Measurements from ENCODE around the gene PLXNA4.

The PLXNA4 gene

DNA sequence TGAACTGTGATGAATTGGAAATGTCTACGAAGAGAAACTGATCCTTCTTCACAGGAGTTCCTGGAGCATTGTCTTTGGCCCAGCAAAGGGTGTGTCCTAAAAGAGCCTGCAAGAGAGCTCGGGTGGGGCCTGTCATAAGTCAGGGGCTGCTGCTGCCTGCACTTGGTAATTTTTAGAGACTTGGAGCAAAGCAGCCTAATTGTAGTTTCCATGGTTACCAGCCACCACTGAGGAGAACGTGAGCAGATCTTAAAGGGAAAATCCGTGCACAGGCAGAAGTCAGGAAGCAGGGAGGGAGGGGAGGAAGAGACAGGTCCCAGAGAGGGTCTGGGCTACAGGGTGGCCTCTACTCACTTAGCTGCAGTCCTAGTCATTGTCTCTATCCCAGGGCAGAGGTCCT, 463.6 kb downstream of the PLXNA4 start:
- TF ChIP-seq, protein P1, sequence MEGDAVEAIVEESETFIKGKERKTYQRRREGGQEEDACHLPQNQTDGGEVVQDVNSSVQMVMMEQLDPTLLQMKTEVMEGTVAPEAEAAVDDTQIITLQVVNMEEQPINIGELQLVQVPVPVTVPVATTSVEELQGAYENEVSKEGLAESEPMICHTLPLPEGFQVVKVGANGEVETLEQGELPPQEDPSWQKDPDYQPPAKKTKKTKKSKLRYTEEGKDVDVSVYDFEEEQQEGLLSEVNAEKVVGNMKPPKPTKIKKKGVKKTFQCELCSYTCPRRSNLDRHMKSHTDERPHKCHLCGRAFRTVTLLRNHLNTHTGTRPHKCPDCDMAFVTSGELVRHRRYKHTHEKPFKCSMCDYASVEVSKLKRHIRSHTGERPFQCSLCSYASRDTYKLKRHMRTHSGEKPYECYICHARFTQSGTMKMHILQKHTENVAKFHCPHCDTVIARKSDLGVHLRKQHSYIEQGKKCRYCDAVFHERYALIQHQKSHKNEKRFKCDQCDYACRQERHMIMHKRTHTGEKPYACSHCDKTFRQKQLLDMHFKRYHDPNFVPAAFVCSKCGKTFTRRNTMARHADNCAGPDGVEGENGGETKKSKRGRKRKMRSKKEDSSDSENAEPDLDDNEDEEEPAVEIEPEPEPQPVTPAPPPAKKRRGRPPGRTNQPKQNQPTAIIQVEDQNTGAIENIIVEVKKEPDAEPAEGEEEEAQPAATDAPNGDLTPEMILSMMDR (IDR thresholded peaks at IDR 0.05; ENCODE audit: low read depth, low read length): no peak
- H3K4me3 ChIP-seq (ENCODE audit: low read depth, low read length): no peak overlapping the region

GRCh38 chr7:132112106-132112505, 464.2 kb downstream of the PLXNA4 start:
- H3K4me3 ChIP-seq (ENCODE audit: low read depth, low read length): no peak overlapping the region

DNA sequence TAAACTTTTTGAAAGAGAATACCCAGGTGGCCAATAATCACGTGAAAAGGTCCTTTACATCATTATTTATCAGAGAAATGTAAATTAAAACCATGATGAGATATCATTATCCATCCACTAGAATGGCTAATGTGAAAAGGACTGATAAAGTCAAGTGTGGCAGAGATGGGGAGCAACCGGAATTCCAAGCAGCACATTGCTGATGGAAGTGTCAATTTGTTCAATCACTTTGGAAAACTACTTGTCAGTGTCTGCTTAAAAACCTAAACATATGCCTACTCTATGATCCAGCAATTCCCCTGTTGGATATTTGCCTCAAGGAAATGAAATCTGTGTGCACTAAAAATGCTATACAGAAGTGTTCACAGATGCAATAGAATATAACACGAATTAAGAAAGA, 465.6 kb downstream of the PLXNA4 start:
- H3K4me3 ChIP-seq (ENCODE audit: low read depth, low read length): no peak overlapping the region
- TF ChIP-seq, protein P1 (IDR thresholded peaks at IDR 0.05; ENCODE audit: low read depth, low read length): no peak

More at GRCh38 chr7:132112106-132112505, 464.2 kb downstream of the PLXNA4 start:
- TF ChIP-seq, protein P1 (IDR thresholded peaks at IDR 0.05; ENCODE audit: low read depth, low read length): no peak

DNA sequence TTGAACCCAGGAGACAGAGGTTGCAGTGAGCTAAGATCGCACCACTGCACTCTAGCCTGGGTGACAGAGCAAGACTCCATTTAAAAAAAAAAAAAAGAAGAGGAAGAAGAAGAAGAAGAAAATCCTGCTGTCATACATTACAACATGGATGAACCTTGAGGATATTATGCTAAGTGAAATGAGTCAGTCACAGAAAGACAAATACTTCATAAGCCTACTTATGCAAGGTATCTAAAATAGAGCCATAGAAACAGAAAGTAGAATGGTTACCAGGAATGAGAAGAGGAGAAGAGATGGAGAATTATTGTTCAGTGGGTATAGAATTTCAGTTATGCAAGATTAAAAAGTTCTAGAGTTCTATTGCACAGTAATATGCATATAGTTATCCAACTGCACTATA, 466.5 kb downstream of the PLXNA4 start:
- TF ChIP-seq, protein P1 (IDR thresholded peaks at IDR 0.05; ENCODE audit: low read depth, low read length): no peak
- H3K4me3 ChIP-seq (ENCODE audit: low read depth, low read length): no peak overlapping the region

GRCh38 chr7:132108563-132108962, 467.7 kb downstream of the PLXNA4 start:
- TF ChIP-seq, protein P1 (IDR thresholded peaks at IDR 0.05; ENCODE audit: low read depth, low read length): no peak
- H3K4me3 ChIP-seq (ENCODE audit: low read depth, low read length): no peak overlapping the region

DNA sequence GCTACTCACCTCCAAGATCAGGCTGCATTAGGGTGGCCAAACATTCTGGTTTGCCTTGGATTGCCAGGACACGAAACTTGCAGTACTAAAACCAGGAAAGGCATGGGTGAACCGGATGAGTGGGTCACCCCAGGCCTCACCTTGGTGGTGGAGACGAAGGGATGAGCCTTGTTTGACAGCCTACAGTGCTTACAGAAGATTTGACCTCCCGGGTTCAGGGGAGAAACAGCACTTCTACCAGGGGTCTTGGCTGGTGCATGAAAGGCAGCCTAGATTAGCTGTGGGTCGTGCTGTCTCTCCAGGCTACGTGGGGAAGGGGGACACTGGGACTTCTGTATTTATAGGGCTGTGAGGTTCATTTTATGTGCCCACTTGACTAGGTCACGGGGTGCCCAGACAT, 469.8 kb downstream of the PLXNA4 start:
- H3K4me3 ChIP-seq (ENCODE audit: low read depth, low read length): no peak overlapping the region
- TF ChIP-seq, protein P1 (IDR thresholded peaks at IDR 0.05; ENCODE audit: low read depth, low read length): no peak

DNA sequence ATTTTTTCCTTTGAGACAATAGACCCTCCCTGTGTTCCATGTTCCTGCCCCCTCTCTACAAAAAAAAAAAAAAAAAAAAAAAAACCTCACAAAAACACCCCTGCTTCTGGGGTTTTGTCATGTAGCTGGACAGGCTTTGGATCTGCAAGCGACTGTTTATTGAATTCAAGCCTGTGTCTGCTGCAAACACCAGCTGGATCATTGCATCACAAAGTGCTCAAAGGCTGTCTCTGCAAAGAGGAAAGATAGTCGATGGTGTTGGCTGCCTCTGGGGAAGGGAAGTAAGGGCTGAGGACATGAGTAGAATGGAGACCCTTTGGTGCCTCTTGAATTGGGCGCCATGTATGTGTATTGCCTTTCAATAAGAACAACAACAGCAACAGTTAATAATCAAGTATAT, 471.2 kb downstream of the PLXNA4 start:
- TF ChIP-seq, protein P1 (IDR thresholded peaks at IDR 0.05; ENCODE audit: low read depth, low read length): no peak
- H3K4me3 ChIP-seq (ENCODE audit: low read depth, low read length): no peak overlapping the region

All from WI38 (cell line).